ENCODE results near the gene FBLN1. TPM values are rescaled to one million over a fixed set of nuclear protein-coding genes. Genes with fewer than 3 reads are reported as not detected.
A peak's percentile ranks its signal among the peaks of the same experiment; 100 is the strongest.

FBLN1 gene
- total RNA-seq, 1 donor from 2014 or later = 211 TPM

GRCh38 chr22:45497351-45498145 is 5.1 kb upstream of the FBLN1 start:
- H3K9me3 Mint-ChIP-seq (ENCODE audit: unreplicated experiment) = no peaks in the 10 kb centered on the region
- no peak overlapping the region for H3K27ac Mint-ChIP-seq (ENCODE audit: unreplicated experiment)
- no peak for TF ChIP-seq CTCF (IDR thresholded peaks at IDR 0.05)
- no peak for DNase-seq (ENCODE audit: extremely low spot score, unreplicated experiment)
- H3K4me1 Mint-ChIP-seq (ENCODE audit: unreplicated experiment) = peaks cover 55% of the 10 kb centered on the region
- H3K36me3 Mint-ChIP-seq (ENCODE audit: unreplicated experiment) = no peaks in the 10 kb centered on the region
- H3K4me3 Mint-ChIP-seq (ENCODE audit: unreplicated experiment) = no peak overlapping the region
- H3K27me3 Mint-ChIP-seq (ENCODE audit: unreplicated experiment) = no peaks in the 10 kb centered on the region

- peaks cover 52% of the 10 kb centered on the region for H3K4me1 Mint-ChIP-seq (ENCODE audit: unreplicated experiment)
- no peaks in the 10 kb centered on the region for H3K36me3 Mint-ChIP-seq (ENCODE audit: unreplicated experiment)
- H3K4me3 Mint-ChIP-seq (ENCODE audit: unreplicated experiment) = no peak overlapping the region
- H3K9me3 Mint-ChIP-seq (ENCODE audit: unreplicated experiment) = no peaks in the 10 kb centered on the region
- no peak overlapping the region for H3K27ac Mint-ChIP-seq (ENCODE audit: unreplicated experiment)
- no peaks in the 10 kb centered on the region for H3K27me3 Mint-ChIP-seq (ENCODE audit: unreplicated experiment)
- no peak for DNase-seq (ENCODE audit: extremely low spot score, unreplicated experiment)
- TF ChIP-seq CTCF (IDR thresholded peaks at IDR 0.05) = no peak
Measured at GRCh38 chr22:45499746-45500145, 2.9 kb upstream of the FBLN1 start.

- peaks cover 52% of the 10 kb centered on the region for H3K4me1 Mint-ChIP-seq (ENCODE audit: unreplicated experiment)
- H3K27me3 Mint-ChIP-seq (ENCODE audit: unreplicated experiment) = no peaks in the 10 kb centered on the region
- TF ChIP-seq CTCF (IDR thresholded peaks at IDR 0.05) = no peak
- peak overlapping the region; percentile 78 for H3K4me3 Mint-ChIP-seq (ENCODE audit: unreplicated experiment)
- no peaks in the 10 kb centered on the region for H3K9me3 Mint-ChIP-seq (ENCODE audit: unreplicated experiment)
- H3K36me3 Mint-ChIP-seq (ENCODE audit: unreplicated experiment) = no peaks in the 10 kb centered on the region
- H3K27ac Mint-ChIP-seq (ENCODE audit: unreplicated experiment) = peak overlapping the region; percentile 94
- DNase-seq (ENCODE audit: extremely low spot score, unreplicated experiment) = no peak
Measured at GRCh38 chr22:45503050-45503815, 550 bp downstream of the FBLN1 start.

GRCh38 chr22:45503816-45504372 is 1.2 kb downstream of the FBLN1 start:
- no peaks in the 10 kb centered on the region for H3K36me3 Mint-ChIP-seq (ENCODE audit: unreplicated experiment)
- peaks cover 55% of the 10 kb centered on the region for H3K4me1 Mint-ChIP-seq (ENCODE audit: unreplicated experiment)
- no peak for DNase-seq (ENCODE audit: extremely low spot score, unreplicated experiment)
- peak overlapping the region; percentile 78 for H3K4me3 Mint-ChIP-seq (ENCODE audit: unreplicated experiment)
- TF ChIP-seq CTCF (IDR thresholded peaks at IDR 0.05) = no peak
- H3K27ac Mint-ChIP-seq (ENCODE audit: unreplicated experiment) = peak overlapping the region; percentile 94
- H3K27me3 Mint-ChIP-seq (ENCODE audit: unreplicated experiment) = no peaks in the 10 kb centered on the region
- no peaks in the 10 kb centered on the region for H3K9me3 Mint-ChIP-seq (ENCODE audit: unreplicated experiment)

Data from osteocyte (in vitro differentiated cells).